Measurements from ENCODE around the gene CCDC112. TPM values are rescaled to one million over a fixed set of nuclear protein-coding genes. Genes with fewer than 3 reads are reported as not detected.

Gene CCDC112
- total RNA-seq, 1 experiment from 2014 or later, result 13.0 TPM

GRCh38 chr5:115322729-115323128, 26.3 kb upstream of the CCDC112 start:
- Histone ChIP-seq H3K27ac (ENCODE audit: insufficient read length, low read depth, low read length) (no peak overlapping the region), H2BK12ac (ENCODE audit: insufficient read length, low read depth, low read length) (no peak overlapping the region), H3K4me1 (ENCODE audit: insufficient read depth, low read length) (peaks cover under 1% of the 10 kb centered on the region; the same call in 1 of the 2 replicates), H3K27me3 (ENCODE audit: insufficient read depth, low read length) (no peaks in the 10 kb centered on the region), H3K23me2 (ENCODE audit: insufficient read length, low read depth, low read length, poor library complexity, severe bottlenecking) (no peaks in the 10 kb centered on the region), H3K23ac (ENCODE audit: insufficient read length, low read depth, low read length) (no peak overlapping the region), H4K20me1 (ENCODE audit: control insufficient read depth, insufficient read depth, insufficient read length) (no peaks in the 10 kb centered on the region), H3K4me2 (ENCODE audit: insufficient read depth, insufficient read length, low read length) (no peak overlapping the region), H2BK20ac (ENCODE audit: low read depth, low read length, poor library complexity, severe bottlenecking) (no peak overlapping the region), H4K91ac (ENCODE audit: insufficient read length, low read depth, low read length) (no peak overlapping the region), H4K8ac (replicated peaks; ENCODE audit: insufficient read length, low read depth, low read length) (no peak overlapping the region), H3K9me3 (ENCODE audit: control insufficient read depth, low read depth, low read length) (no peaks in the 10 kb centered on the region), H2BK120ac (ENCODE audit: low read depth, low read length, poor library complexity, severe bottlenecking) (no peak overlapping the region), H2BK15ac (ENCODE audit: low read depth, low read length) (no peak overlapping the region), H2AFZ (ENCODE audit: low read length) (no peak overlapping the region), H3K4ac (ENCODE audit: low read depth, low read length) (no peak overlapping the region), H3K18ac (ENCODE audit: insufficient read length, low read depth, low read length) (no peak overlapping the region), H3K79me1 (ENCODE audit: insufficient read depth, low read depth, low read length, poor library complexity, severe bottlenecking) (no peaks in the 10 kb centered on the region), H3K56ac (ENCODE audit: insufficient read length, low read depth, low read length) (no peak overlapping the region), H3T11ph (ENCODE audit: low read length) (no peak overlapping the region), H2AK5ac (ENCODE audit: insufficient read length, low read length) (no peak overlapping the region), H2BK5ac (ENCODE audit: insufficient read length, low read length) (no peak overlapping the region), H3K14ac (ENCODE audit: insufficient read depth, low read length) (no peak overlapping the region), H3K9ac (ENCODE audit: extremely low read depth, insufficient read length, low read length) (no peak overlapping the region), H4K5ac (ENCODE audit: insufficient read length, low read depth, low read length) (no peak overlapping the region), H3K79me2 (ENCODE audit: insufficient read depth, low read length) (no peaks in the 10 kb centered on the region)
- Mint-ChIP-seq H3K4me3 (no peak overlapping the region), H3K27ac (no peak overlapping the region), H3K36me3 (ENCODE audit: insufficient read depth in 1 of 3, low read depth in 3 of 3) (peaks cover 0 to 9% (median 0%) of the 10 kb centered on the region in 3 experiments; a peak in 3 of 7 replicates), H3K4me1 (peaks cover 2 to 12% of the 10 kb centered on the region in 2 experiments), H3K27me3 (ENCODE audit: low read depth) (no peaks in the 10 kb centered on the region; the same call in none of the 2 replicates), H3K9me3 (peaks cover 8 to 9% of the 10 kb centered on the region in 2 experiments; a peak in 4 of 5 replicates)
- DNase-seq, result no peak
- no peak for TF ChIP-seq CTCF (conservative IDR thresholded peaks at IDR 0.05)
- no CpG with 5 or more reads among the region's 2 CpGs for WGBS (ENCODE audit: extremely low coverage, insufficient read length, low lambda C conversion rate)

All from H9 (cell line).